Lower leg skin (tissue), 4 donors: ENCODE results near the gene AMN. TPM values are rescaled to one million over a fixed set of nuclear protein-coding genes. Genes with fewer than 3 reads are reported as not detected.

ENCODE experiments used
- DNase-seq, 2 donors: peaks; one replicate each; pipeline ENCODE4 v3.0.0-alpha.2; 2019; ENCODE audit warnings: low spot score in 2 of 2
- H3K4me3 ChIP-seq: fragments of 200-600 bp; sonication (generic); 2 replicates; pipeline ENCODE4 v1.5.1; 2017; ENCODE audit warnings: mild to moderate bottlenecking, low read depth; ENCODE audit not compliant: poor library complexity, severe bottlenecking
- CTCF ChIP-seq, 3 donors: fragments of 450-650 bp; IDR thresholded peaks; one replicate each; pipeline ENCODE4 v1.5.1; 2016; ENCODE audit warnings: antibody characterized with exemption in 3 of 3, mild to moderate bottlenecking in 3 of 3, moderate library complexity in 2 of 3
- POLR2A ChIP-seq, 2 donors: fragments of 450-650 bp; IDR thresholded peaks; one replicate each; pipeline ENCODE4 v1.6.1; 2016 to 2017; ENCODE audit warnings: antibody characterized with exemption in 2 of 2, mild to moderate bottlenecking in 1 of 2, moderate library complexity in 1 of 2
- WGBS, 2 donors: methylation state at CpG; one replicate each; pipeline ENCODE4 v1.1.5; 2018; 5-methylcytosine and 5-hydroxymethylcytosine counted together
- intact Hi-C: fragments of 100-400 bp; cut with DNase I; formaldehyde crosslinking; loops from one replicate; pipeline ENCODE4 v1.15.0; 2023; ENCODE audit warnings: low total_unique reads
- total RNA-seq, 4 donors: library from RNA; depleted of rRNA; stranded (reverse); fragments of >200 nt; gene quantifications; one replicate each; pipeline ENCODE4 v1.1.0, GENCODE V29; 2016

AMN gene
- total RNA-seq, 4 donors from 2014 or later: 21.5 to 29.1 (median 24.1) TPM

GRCh38 chr14:102908766-102909455 lies 13.6 kb upstream of the AMN start:
- WGBS, 2 donors: 92 to 96% methylated on average over 26 to 29 of the region's 29 CpGs

DNA sequence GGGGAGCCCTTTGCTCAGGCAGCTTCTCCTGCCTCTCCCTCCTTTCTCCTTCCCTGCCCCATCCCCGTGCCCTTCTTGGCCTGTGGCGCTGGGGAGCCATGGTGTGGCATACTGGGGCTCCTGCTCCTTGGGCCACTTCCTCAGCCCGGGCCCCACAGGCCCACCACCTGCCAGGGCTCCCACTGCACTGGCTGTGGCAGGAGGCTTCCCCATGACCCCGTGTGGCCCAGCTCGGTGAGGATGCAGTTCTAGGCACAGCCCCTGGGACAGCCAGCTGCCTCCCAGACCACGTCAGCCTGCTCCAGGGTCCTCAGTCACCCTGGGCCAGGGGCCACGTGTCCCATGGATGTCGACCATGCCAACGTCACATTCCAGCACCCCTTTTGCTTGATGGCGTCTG lies 13.0 kb upstream of the AMN start:
- DNase-seq: no peak
- no peak overlapping the region for H3K4me3 ChIP-seq
- WGBS, 2 donors: 83% methylated on average over 9 to 10 of the region's 10 CpGs
- intact Hi-C loops: no loop called here
- TF ChIP-seq POLR2A (IDR thresholded peaks at IDR 0.05) (no peak), CTCF (IDR thresholded peaks at IDR 0.05) (no peak)

More at GRCh38 chr14:102908766-102909455, 13.6 kb upstream of the AMN start:
- no peak overlapping the region for H3K4me3 ChIP-seq
- TF ChIP-seq CTCF (IDR thresholded peaks at IDR 0.05): no peak
- TF ChIP-seq POLR2A (IDR thresholded peaks at IDR 0.05): no peak
- DNase-seq: no peak
- intact Hi-C loops: no loop called here

- WGBS, 2 donors: 71 to 85% methylated on average over 7 to 10 of the region's 10 CpGs
- no peak overlapping the region for H3K4me3 ChIP-seq
- intact Hi-C loops: loop anchor here (10.0 kb wide), 1 partner anchor 295 kb away; no protein-coding TSS in a partner anchor
- no peak for TF ChIP-seq CTCF (IDR thresholded peaks at IDR 0.05)
- no peak for TF ChIP-seq POLR2A (IDR thresholded peaks at IDR 0.05)
- no peak for DNase-seq
Measured at GRCh38 chr14:102909911-102910310, 12.6 kb upstream of the AMN start.

- TF ChIP-seq CTCF (IDR thresholded peaks at IDR 0.05): no peak
- no peak for TF ChIP-seq POLR2A (IDR thresholded peaks at IDR 0.05)
- no peak for DNase-seq
- 91 to 95% methylated on average over 13 to 21 of the region's 21 CpGs for WGBS, 2 donors
- H3K4me3 ChIP-seq: no peak overlapping the region
- intact Hi-C loops: loop anchor here (10.0 kb wide), 1 partner anchor 296 kb away; no protein-coding TSS in a partner anchor
Measured at GRCh38 chr14:102910442-102910841, 12.0 kb upstream of the AMN start.

DNA sequence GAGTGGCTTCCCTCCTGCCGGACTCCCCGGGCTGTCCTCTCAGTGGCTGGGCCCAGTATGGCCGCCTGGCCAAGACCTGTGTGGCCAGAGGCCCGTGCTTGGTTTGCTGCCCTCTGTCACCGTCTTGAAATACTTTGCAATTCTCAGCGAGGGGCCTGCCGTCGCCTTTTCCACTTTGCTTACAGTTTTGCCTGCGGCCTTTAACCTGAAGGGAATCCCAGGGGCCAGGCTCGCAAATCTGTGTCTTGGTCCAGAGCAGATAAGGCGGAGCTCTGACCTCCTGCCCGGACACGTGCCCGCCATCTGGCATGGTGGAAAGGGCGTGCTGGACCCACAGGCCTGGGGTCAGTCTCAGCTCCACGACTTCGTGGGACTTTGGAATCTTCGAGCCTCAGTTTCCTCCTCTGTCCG lies 10.9 kb upstream of the AMN start:
- H3K4me3 ChIP-seq: no peak overlapping the region
- intact Hi-C loops: loop anchor here (10.0 kb wide), 1 partner anchor 297 kb away; no protein-coding TSS in a partner anchor
- 81 to 84% methylated on average over 19 of the region's 19 CpGs for WGBS, 2 donors
- no peak for DNase-seq
- TF ChIP-seq POLR2A (IDR thresholded peaks at IDR 0.05) (no peak), CTCF (IDR thresholded peaks at IDR 0.05) (no peak)
